ENCODE data around the gene SCNN1A. TPM values are rescaled to one million over a fixed set of nuclear protein-coding genes. Genes with fewer than 3 reads are reported as not detected.

Gene SCNN1A
- total RNA-seq, 5 donors from 2014 or later (not counting 1 experiment from before 2014, with no cell fraction given): 1.0 to 3.4 (median 2.6) TPM

DNA sequence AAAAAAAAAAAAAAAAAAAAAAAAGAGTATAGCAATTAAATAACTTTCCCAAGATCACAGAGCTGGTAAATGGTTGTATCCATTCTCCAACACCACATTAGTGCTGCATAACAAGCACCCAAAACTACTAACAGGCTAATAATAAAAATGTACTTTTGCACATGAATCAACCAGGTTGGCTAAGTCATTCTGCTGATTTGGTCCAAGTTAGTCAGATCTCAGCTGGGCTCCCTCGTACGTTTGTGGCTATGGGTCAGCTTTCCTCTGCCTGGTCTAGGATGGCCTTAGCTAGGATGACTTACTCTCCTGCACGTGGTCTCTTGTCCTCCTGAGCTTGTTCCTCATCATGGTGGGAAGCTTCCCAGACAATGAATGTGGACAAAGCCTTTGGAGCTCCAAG, 72.7 kb downstream of the SCNN1A start:
- WGBS (ENCODE audit: insufficient coverage): 74% methylated on average over 3 of the region's 3 CpGs
- no peaks in the 10 kb centered on the region for H3K4me1 ChIP-seq (ENCODE audit: control insufficient read depth in 1 of 2, extremely low read depth in 1 of 2, insufficient read depth in 2 of 2, low read length in 2 of 2)
- DNase-seq: no peak
- H3K4me3 ChIP-seq (ENCODE audit: control insufficient read depth in 1 of 2, extremely low read depth in 1 of 2, low read length in 1 of 2): no peak overlapping the region
- H3K9me3 ChIP-seq: no peaks in the 10 kb centered on the region
- no peaks in the 10 kb centered on the region for H3K36me3 Mint-ChIP-seq
- H3K9me3 Mint-ChIP-seq: no peaks in the 10 kb centered on the region
- ATAC-seq (replicated peaks in 1 of 4): no peak
- CTCF ChIA-PET: interaction anchor here in 1 of 2 donors (0.6 kb wide), 1 partner anchor 1640 kb away, joined by 3 read pairs; no protein-coding TSS in a partner anchor
- H3K36me3 ChIP-seq (ENCODE audit: control insufficient read depth in 2 of 2, extremely low read depth in 1 of 2, insufficient read depth in 1 of 2, low read length in 1 of 2): no peaks in the 10 kb centered on the region
- peaks cover 0 to 19% of the 10 kb centered on the region in 2 experiments for H3K27me3 ChIP-seq (replicated peaks in 1 of 2; ENCODE audit: control insufficient read depth in 2 of 2, extremely low read depth in 1 of 2, insufficient read depth in 2 of 2, low read length in 1 of 2)
- H3K4me1 Mint-ChIP-seq: no peaks in the 10 kb centered on the region
- no peak overlapping the region for H3K4me3 Mint-ChIP-seq
- no peak overlapping the region for H3K27ac Mint-ChIP-seq
- POLR2A ChIA-PET: interaction anchor here in 1 of 2 donors (0.7 kb wide), 2 partner anchors 15 to 94 kb away, joined by 6 to 11 read pairs; no protein-coding TSS in a partner anchor
- no peak overlapping the region for H3K27ac ChIP-seq (ENCODE audit: low read length)
- peaks cover 4% of the 10 kb centered on the region in 2 donors for H3K27me3 Mint-ChIP-seq

DNA sequence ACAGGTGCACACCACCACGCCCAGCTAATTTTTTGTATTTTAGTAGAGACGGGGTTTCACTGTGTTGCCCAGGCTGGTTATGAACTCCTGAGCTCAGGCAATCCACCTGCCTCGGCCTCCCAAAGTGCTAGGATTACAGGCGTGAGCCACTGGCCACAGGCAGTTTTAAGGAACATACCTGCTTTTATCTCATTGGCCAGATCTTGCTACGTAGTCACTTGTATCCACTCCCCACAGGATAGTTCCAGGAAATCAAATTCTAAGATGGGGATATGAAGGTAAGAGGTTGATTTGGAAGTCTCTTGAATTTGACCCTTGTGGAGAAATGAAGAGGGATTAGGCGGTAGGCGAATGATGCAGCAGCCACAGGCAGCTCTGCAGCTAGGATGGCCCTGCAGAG, 73.6 kb downstream of the SCNN1A start:
- Histone ChIP-seq H3K36me3 (ENCODE audit: control insufficient read depth in 2 of 2, extremely low read depth in 1 of 2, insufficient read depth in 1 of 2, low read length in 1 of 2) (no peaks in the 10 kb centered on the region), H3K4me3 (ENCODE audit: control insufficient read depth in 1 of 2, extremely low read depth in 1 of 2, low read length in 1 of 2) (no peak overlapping the region), H3K9me3 (no peaks in the 10 kb centered on the region), H3K27ac (ENCODE audit: low read length) (no peak overlapping the region), H3K4me1 (ENCODE audit: control insufficient read depth in 1 of 2, extremely low read depth in 1 of 2, insufficient read depth in 2 of 2, low read length in 2 of 2) (no peaks in the 10 kb centered on the region), H3K27me3 (replicated peaks in 1 of 2; ENCODE audit: control insufficient read depth in 2 of 2, extremely low read depth in 1 of 2, insufficient read depth in 2 of 2, low read length in 1 of 2) (peaks cover 0 to 15% of the 10 kb centered on the region in 2 experiments)
- DNase-seq (no peak), ATAC-seq (replicated peaks in 1 of 4) (no peak)
- Mint-ChIP-seq H3K4me3 (no peak overlapping the region), H3K27me3 (peaks cover 3 to 4% of the 10 kb centered on the region in 2 donors), H3K4me1 (no peaks in the 10 kb centered on the region), H3K9me3 (no peaks in the 10 kb centered on the region), H3K27ac (no peak overlapping the region), H3K36me3 (no peaks in the 10 kb centered on the region)
- 92% methylated on average over 3 of the region's 7 CpGs for WGBS (ENCODE audit: insufficient coverage)
- ChIA-PET POLR2A (no interaction called here), CTCF (no interaction called here)

DNA sequence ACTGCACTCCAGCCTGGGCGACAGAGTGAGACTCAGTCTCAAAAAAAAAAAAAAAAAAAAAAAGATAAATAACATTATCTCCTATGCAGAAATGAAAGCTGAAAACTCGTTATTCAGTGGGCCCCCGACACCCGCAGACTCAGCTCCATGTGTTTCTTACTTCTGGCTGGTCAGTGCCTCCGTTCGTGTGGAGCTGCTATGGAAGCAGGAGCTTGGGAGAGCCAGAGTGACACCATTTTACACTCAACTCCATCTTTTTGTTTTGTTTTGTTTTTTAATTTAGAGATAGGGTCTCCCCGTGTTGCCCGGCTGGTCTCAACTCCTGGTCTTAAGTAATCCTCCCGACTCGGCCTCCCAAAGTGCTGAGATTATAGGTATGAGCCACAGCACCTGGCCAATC, 78.2 kb downstream of the SCNN1A start:
- H3K4me3 Mint-ChIP-seq: no peak overlapping the region
- no peak overlapping the region for H3K27ac Mint-ChIP-seq
- CTCF ChIA-PET: interaction anchor here in 1 of 2 donors (0.6 kb wide), 1 partner anchor 10 kb away, joined by 3 read pairs; no protein-coding TSS in a partner anchor
- Histone ChIP-seq H3K27ac (ENCODE audit: low read length) (no peak overlapping the region), H3K4me3 (ENCODE audit: control insufficient read depth in 1 of 2, extremely low read depth in 1 of 2, low read length in 1 of 2) (no peak overlapping the region), H3K36me3 (ENCODE audit: control insufficient read depth in 2 of 2, extremely low read depth in 1 of 2, insufficient read depth in 1 of 2, low read length in 1 of 2) (no peaks in the 10 kb centered on the region), H3K4me1 (ENCODE audit: control insufficient read depth in 1 of 2, extremely low read depth in 1 of 2, insufficient read depth in 2 of 2, low read length in 2 of 2) (no peaks in the 10 kb centered on the region), H3K9me3 (no peaks in the 10 kb centered on the region), H3K27me3 (replicated peaks in 1 of 2; ENCODE audit: control insufficient read depth in 2 of 2, extremely low read depth in 1 of 2, insufficient read depth in 2 of 2, low read length in 1 of 2) (peaks cover 0 to 22% of the 10 kb centered on the region in 2 experiments)
- POLR2A ChIA-PET: interaction anchor here in 1 of 2 donors (0.7 kb wide), 1 partner anchor 36 kb away, joined by 4 read pairs; no protein-coding TSS in a partner anchor
- DNase-seq (no peak), ATAC-seq (replicated peaks in 1 of 4) (no peak)
- no peaks in the 10 kb centered on the region for H3K36me3 Mint-ChIP-seq
- WGBS (ENCODE audit: insufficient coverage): no CpG with 5 or more reads among the region's 10 CpGs
- no peaks in the 10 kb centered on the region for H3K9me3 Mint-ChIP-seq
- peaks cover 3 to 6% of the 10 kb centered on the region in 2 donors for H3K27me3 Mint-ChIP-seq
- peaks cover 0 to 2% (median 0%) of the 10 kb centered on the region in 3 donors for H3K4me1 Mint-ChIP-seq

Other genes with a start within 250 kb of the SCNN1A start
- 1 to 10 TPM; 2.6 to 5.7 (median 3.3) TPM for gene CD9, start 175.2 kb downstream of the SCNN1A start, total RNA-seq
- gene PLEKHG6, start 64.9 kb downstream of the SCNN1A start, total RNA-seq: under 1 TPM in 2 of 5 donors, not detected in 3; 0.13 to 0.38 TPM
- gene TNFRSF1A, start 33.5 kb downstream of the SCNN1A start, total RNA-seq: 10 to 100 TPM; 32.3 to 88.0 (median 86.5) TPM
- 1 to 10 TPM in 2 of 5 donors, under 1 TPM in 2, not detected in 1; 0.56 to 1.6 (median 1.2) TPM for gene LTBR, start 8.6 kb upstream of the SCNN1A start, total RNA-seq
- 100 to 1,000 TPM in 4 of 5 donors, 10 to 100 TPM in 1; 94.0 to 140 (median 138) TPM for gene CD27, start 69.4 kb upstream of the SCNN1A start, total RNA-seq
- 10 to 100 TPM; 22.6 to 77.0 (median 60.3) TPM for gene TAPBPL, start 76.5 kb upstream of the SCNN1A start, total RNA-seq
- gene VAMP1, start 95.1 kb upstream of the SCNN1A start, total RNA-seq: 10 to 100 TPM; 64.6 to 92.2 (median 75.8) TPM
- 10 to 100 TPM; 34.3 to 86.6 (median 80.3) TPM for gene MRPL51, start 117.7 kb upstream of the SCNN1A start, total RNA-seq
- 10 to 100 TPM; 32.8 to 43.8 (median 40.7) TPM for gene NCAPD2, start 118.5 kb upstream of the SCNN1A start, total RNA-seq
- 100 to 1,000 TPM; 500 to 643 (median 605) TPM for gene GAPDH, start 159.0 kb upstream of the SCNN1A start, total RNA-seq
- 10 to 100 TPM; 30.4 to 59.8 (median 59.7) TPM for gene IFFO1, start 180.5 kb upstream of the SCNN1A start, total RNA-seq
- gene NOP2, start 192.7 kb upstream of the SCNN1A start, total RNA-seq: 100 to 1,000 TPM in 1 of 5 donors, 10 to 100 TPM in 4; 69.6 to 107 (median 93.1) TPM
- gene CHD4, start 231.8 kb upstream of the SCNN1A start, total RNA-seq: 100 to 1,000 TPM; 236 to 392 (median 258) TPM